NB4 (cell line): ENCODE data around the gene MSANTD7.

Experiments used
- DNase-seq: peaks from one replicate; pipeline ENCODE4 v3.0.0; 2010; ENCODE audit warnings: low read depth
- H3K4me3 ChIP-seq: one replicate; pipeline ENCODE4 v1.5.1; 2011; ENCODE audit warnings: mild to moderate bottlenecking, low read depth, low read length, moderate library complexity
- CTCF ChIP-seq: IDR thresholded peaks from one replicate; pipeline ENCODE4 v1.5.1; 2012; ENCODE audit warnings: low read depth, low read length
- MAX ChIP-seq: IDR thresholded peaks from 2 replicates; pipeline ENCODE4 v1.6.1; 2011; ENCODE audit warnings: low read depth, low read length
- MYC ChIP-seq: IDR thresholded peaks from 2 replicates; pipeline ENCODE4 v1.6.1; 2011; ENCODE audit warnings: low read depth, low read length
- POLR2A ChIP-seq: IDR thresholded peaks from 2 replicates; pipeline ENCODE4 v1.6.1; 2011; ENCODE audit warnings: mild to moderate bottlenecking; ENCODE audit not compliant: insufficient read length; ENCODE audit errors: extremely low read depth

Gene MSANTD7

GRCh38 chr10:14836208-14836607 is 1.9 kb upstream of the MSANTD7 start:
- DNase-seq = no peak
- no peak overlapping the region for H3K4me3 ChIP-seq
- TF ChIP-seq POLR2A = no peak
- no peak for TF ChIP-seq MYC
- no peak for TF ChIP-seq CTCF
- TF ChIP-seq MAX = no peak

- TF ChIP-seq POLR2A (no peak), CTCF (no peak), MAX (no peak), MYC (no peak; the same call in 1 of the 2 replicates)
- peak overlapping the region; percentile 67 for H3K4me3 ChIP-seq
- DNase-seq = peak; percentile 1
Measured at GRCh38 chr10:14837003-14837756, 926 bp upstream of the MSANTD7 start.

- peak; percentile 34 for DNase-seq
- TF ChIP-seq MAX (no peak), POLR2A (no peak), MYC (no peak), CTCF (no peak)
- H3K4me3 ChIP-seq = peak overlapping the region; percentile 83
Measured at GRCh38 chr10:14838582-14839304, 637 bp downstream of the MSANTD7 start.

- no peak for TF ChIP-seq CTCF
- TF ChIP-seq POLR2A = no peak
- TF ChIP-seq MYC = no peak
- TF ChIP-seq MAX = no peak
Measured at GRCh38 chr10:14839305-14839695, 1.2 kb downstream of the MSANTD7 start.

GRCh38 chr10:14840178-14840577 is 2.1 kb downstream of the MSANTD7 start:
- H3K4me3 ChIP-seq = no peak overlapping the region
- TF ChIP-seq MAX (no peak), POLR2A (no peak), CTCF (no peak)
- DNase-seq = no peak

More at GRCh38 chr10:14839305-14839695, 1.2 kb downstream of the MSANTD7 start:
- H3K4me3 ChIP-seq = peak overlapping the region; percentile 83
- DNase-seq = peak; percentile 26
